C4-2B (cell line): ENCODE data around the gene CCDC167.

Experiments used
- H3K27ac ChIP-seq: fragments of 450-650 bp; 2 replicates; pipeline ENCODE4 v1.5.1; 2017
- ZFX ChIP-seq: fragments of 450-650 bp; IDR thresholded peaks from 2 replicates; pipeline ENCODE4 v1.6.1; 2017
- TF ChIP-seq, protein P1 (sequence below): fragments of 450-650 bp; conservative IDR thresholded peaks from 2 replicates; pipeline ENCODE4 v1.5.1; 2017; ENCODE audit warnings: mild to moderate bottlenecking

The CCDC167 gene

DNA sequence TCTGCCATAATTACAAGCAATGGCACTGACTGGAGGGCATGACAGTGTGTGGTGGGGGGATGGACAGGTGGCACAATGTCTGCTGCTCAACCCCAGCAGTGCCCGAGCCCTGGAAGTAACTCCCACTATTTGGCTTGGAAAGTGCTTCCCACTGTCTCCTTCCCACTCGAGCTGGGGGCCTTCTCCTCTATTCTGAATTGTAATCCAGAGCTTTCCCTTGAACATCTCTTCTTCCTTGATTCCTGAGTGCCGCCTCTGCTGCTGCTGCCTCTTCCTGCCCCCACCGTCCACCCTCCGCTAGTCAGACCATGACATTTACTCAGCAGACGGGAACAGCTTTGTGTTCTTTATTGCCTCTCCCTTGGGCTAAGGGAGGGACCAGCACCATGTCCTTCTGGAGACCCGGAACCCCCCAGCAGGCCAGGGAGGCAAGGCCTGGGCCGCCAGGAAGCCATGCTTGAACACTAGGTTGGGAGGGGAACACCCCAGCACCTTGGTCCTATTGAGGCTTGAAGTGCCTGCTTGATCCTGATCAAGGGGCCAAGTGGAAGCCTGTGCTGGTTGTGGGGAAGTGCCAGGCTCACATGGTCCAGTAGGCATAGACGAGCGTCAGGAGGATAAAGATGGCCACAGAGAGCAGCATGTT is 17.0 kb downstream of the CCDC167 start:
- TF ChIP-seq, protein P1, sequence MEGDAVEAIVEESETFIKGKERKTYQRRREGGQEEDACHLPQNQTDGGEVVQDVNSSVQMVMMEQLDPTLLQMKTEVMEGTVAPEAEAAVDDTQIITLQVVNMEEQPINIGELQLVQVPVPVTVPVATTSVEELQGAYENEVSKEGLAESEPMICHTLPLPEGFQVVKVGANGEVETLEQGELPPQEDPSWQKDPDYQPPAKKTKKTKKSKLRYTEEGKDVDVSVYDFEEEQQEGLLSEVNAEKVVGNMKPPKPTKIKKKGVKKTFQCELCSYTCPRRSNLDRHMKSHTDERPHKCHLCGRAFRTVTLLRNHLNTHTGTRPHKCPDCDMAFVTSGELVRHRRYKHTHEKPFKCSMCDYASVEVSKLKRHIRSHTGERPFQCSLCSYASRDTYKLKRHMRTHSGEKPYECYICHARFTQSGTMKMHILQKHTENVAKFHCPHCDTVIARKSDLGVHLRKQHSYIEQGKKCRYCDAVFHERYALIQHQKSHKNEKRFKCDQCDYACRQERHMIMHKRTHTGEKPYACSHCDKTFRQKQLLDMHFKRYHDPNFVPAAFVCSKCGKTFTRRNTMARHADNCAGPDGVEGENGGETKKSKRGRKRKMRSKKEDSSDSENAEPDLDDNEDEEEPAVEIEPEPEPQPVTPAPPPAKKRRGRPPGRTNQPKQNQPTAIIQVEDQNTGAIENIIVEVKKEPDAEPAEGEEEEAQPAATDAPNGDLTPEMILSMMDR = no peak
- TF ChIP-seq ZFX = no peak
- H3K27ac ChIP-seq = no peak overlapping the region

DNA sequence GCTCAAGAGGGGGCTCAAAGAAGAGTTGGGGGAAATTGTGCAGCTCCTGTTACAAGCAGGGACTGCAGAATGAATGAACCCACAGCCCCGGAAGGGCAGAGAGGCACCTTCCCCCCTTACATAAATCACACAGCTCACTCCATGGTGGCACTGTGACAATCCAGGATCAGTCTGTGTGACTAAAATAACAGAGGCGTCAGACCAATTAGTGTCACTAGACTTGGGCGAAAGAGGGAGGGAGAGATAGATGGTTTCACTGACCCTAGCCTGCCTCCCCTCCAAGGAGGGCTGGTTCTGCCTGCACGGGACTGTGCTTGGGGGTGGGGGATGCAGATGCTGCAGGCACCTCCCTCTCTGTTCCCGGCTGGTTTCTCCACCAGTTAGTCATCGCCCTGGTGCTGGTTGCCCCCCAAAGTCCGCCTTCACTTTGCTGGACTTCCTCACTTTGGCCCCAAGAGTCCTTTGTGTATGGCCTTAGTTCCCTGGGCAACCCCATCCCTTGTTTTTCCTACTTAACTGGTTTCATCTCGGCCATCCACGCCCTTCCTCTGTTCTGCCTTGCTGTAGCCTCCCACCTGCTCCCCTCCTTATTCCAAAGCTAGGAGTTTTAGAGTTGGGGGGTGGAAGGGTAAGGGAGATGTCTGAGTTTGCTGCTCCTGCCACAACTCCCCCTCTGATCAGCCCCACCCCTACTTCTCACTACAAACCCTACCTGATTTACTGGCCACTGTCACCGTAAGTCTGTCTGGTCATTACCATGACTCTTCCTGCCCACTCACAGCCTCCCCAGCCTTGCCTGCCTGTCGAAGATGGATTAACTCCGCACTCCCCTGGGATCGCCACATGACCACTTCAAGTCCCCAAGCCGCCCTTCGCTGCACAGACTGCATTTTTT is 17.7 kb downstream of the CCDC167 start:
- TF ChIP-seq, protein P1 = no peak
- no peak for TF ChIP-seq ZFX

DNA sequence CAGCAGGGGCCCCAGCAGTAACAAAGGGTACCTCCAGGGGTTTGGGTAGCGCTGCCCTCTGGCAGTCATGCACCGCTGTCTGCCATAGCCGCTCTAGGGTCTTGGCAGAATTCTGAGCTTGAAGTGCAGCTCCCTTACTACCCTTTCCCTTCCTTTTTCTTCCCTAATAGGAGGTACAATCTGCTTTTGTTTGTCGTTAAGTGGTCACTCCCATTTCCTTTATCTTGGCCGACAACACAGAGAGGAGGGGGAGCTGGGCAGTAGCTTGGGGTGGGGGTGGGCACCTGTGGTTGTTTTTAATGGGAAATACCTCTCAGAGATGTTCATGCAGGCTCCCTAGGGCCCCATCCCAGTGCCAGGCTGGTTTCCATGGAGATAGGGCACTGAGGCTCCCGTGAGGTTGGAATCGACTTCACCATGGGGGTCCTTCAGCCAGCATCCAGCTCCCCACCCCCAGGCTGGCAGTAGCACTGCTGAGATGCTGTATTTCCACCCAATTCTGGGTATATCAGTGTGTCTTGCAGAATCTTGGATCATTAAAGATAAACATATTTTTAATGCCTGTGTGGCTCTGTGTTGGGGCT is 18.6 kb downstream of the CCDC167 start:
- TF ChIP-seq, protein P1 = no peak
- no peak for TF ChIP-seq ZFX
- no peak overlapping the region for H3K27ac ChIP-seq

More for the DNA sequence above, 17.7 kb downstream of the CCDC167 start:
- no peak overlapping the region for H3K27ac ChIP-seq

DNA sequence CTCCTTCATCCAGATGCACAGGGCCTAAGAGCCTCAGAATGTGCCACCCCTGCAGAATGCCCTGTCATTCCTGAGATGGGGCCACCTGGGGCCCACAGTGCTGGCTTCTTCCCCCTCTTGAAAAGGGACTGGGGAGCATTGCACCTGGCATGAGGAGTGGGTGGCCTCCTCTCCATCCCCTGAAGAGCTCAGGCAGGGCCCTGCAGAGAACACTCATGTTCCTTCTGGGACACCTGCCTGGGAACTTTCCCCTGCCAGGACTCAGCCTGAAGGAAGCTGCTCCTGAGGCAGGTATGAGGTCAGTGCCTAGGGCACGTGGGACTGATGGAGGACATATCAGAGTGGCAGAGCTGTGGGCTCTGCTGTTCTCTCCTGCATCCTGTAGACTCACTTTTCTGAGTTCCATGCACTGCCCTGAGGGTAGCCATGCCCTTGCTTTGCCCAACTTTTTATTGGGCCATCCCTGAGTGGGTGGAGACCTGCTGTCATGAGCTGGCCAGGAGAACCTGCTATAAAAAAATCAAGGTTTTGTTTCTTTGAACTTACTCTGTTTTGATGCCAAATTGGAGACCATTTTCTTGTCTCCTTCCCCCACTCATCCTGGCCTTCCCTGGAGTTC is 19.5 kb downstream of the CCDC167 start:
- TF ChIP-seq, protein P1 = no peak
- TF ChIP-seq ZFX = no peak
- no peak overlapping the region for H3K27ac ChIP-seq

DNA sequence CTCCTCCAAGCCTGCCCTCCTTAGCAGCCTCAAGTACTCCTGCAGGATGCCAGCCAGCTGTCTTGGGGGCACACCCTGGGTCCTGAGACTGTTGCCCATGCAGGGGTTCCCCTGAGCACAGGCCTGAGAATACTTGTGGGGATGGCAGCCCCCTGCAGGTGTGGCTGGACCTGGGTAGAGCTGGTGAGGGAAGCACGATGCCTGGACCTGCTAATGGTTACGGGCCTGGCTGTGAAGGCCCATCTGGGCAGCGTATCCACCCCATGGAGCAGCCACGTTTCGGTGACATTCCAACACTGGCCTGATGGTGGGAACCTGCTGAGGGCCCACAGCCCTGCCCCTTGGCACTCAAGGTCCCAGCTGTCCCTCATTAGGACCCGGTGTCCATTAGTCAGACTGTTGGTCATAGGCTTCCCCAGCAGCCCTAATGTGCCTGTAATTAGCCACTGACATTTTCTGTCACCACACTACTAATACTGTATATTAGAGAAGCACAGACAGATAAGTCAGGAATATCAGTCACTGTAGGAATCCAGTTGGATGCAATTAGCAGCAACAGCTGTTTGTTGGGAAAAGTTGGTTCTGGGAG is 20.3 kb downstream of the CCDC167 start:
- TF ChIP-seq ZFX = no peak
- TF ChIP-seq, protein P1 = no peak
- H3K27ac ChIP-seq = no peak overlapping the region

DNA sequence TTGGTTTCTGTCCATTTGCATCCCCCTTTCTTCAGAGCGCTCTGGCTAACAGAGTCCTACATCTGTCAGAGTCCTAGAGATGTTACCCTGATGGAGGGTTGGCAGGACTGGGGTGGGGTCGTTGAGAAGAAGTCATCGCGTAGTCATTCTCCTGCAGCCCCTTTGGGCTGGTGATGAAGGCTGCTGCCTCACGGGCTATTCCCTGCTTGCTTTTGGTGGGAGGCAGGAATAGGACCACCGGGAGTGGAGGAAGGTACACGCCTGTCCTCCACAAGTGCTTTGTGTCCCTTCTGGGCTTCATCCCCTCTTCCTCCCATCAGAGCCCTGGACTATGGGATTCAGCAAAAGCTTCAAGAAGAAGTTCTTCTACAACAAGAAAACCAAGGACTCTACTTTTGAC is 20.9 kb downstream of the CCDC167 start:
- H3K27ac ChIP-seq = no peak overlapping the region
- TF ChIP-seq, protein P1 = no peak
- TF ChIP-seq ZFX = no peak
